HFFc6 (cell line): ENCODE results near the gene FSTL4. TPM values are rescaled to one million over a fixed set of nuclear protein-coding genes. Genes with fewer than 3 reads are reported as not detected.

Source experiments
- DNase-seq: peaks from one replicate; pipeline ENCODE4 v3.0.0-alpha.2; 2018
- H3K27ac Mint-ChIP-seq: 2 replicates; pipeline ENCODE4 v1.8.0; 2020; ENCODE audit warnings: mild to moderate bottlenecking, mixed read lengths
- H3K27me3 Mint-ChIP-seq: 2 replicates; pipeline ENCODE4 v1.8.0; 2021; ENCODE audit warnings: mild to moderate bottlenecking, moderate library complexity, mixed read lengths; ENCODE audit not compliant: insufficient read depth
- H3K36me3 Mint-ChIP-seq: 2 replicates; pipeline ENCODE4 v1.8.0; 2021; ENCODE audit warnings: low read depth, mixed read lengths
- H3K4me1 Mint-ChIP-seq: 2 replicates; pipeline ENCODE4 v1.8.0; 2020; ENCODE audit warnings: low read depth, mixed read lengths
- H3K4me3 Mint-ChIP-seq: 2 replicates; pipeline ENCODE4 v1.8.0; 2020; ENCODE audit warnings: mild to moderate bottlenecking, moderate library complexity, mixed read lengths
- H3K9me3 Mint-ChIP-seq: 2 replicates; pipeline ENCODE4 v1.8.0; 2020; ENCODE audit warnings: mild to moderate bottlenecking, mixed read lengths
- CTCF ChIP-seq: fragments of 200-600 bp; sonication (generic); IDR thresholded peaks from 2 replicates; pipeline ENCODE4 v1.5.0; 2021; ENCODE audit warnings: antibody characterized with exemption, mild to moderate bottlenecking
- total RNA-seq, 6 experiments: library from RNA; stranded (reverse); fragmentation: NEBNext Ultra II Directional; extraction: Animal tissue kit (Norgen Biotek cat#: 25700); gene quantifications; 2 replicates in 1 of 6; 3 replicates in 5 of 6; pipeline ENCODE4 v1.2.3, GENCODE V29; 2021

The FSTL4 gene
- total RNA-seq, 6 experiments from 2014 or later = not detected

- Mint-ChIP-seq H3K27me3 (peaks cover 16% of the 10 kb centered on the region), H3K36me3 (no peaks in the 10 kb centered on the region), H3K9me3 (no peaks in the 10 kb centered on the region), H3K4me1 (no peaks in the 10 kb centered on the region; the same call in 1 of the 2 replicates), H3K27ac (no peak overlapping the region), H3K4me3 (no peak overlapping the region)
- no peak for TF ChIP-seq CTCF
- no peak for DNase-seq
Measured at GRCh38 chr5:133284306-133284705, 328.0 kb downstream of the FSTL4 start.

- Mint-ChIP-seq H3K27ac (no peak overlapping the region), H3K9me3 (no peaks in the 10 kb centered on the region), H3K36me3 (no peaks in the 10 kb centered on the region), H3K27me3 (peaks cover 35% of the 10 kb centered on the region), H3K4me1 (no peaks in the 10 kb centered on the region), H3K4me3 (no peak overlapping the region)
- no peak for TF ChIP-seq CTCF
- DNase-seq = no peak
Measured at GRCh38 chr5:133278317-133278716, 334.0 kb downstream of the FSTL4 start.

- no peak for TF ChIP-seq CTCF
- DNase-seq = no peak
- no peak overlapping the region for H3K4me3 Mint-ChIP-seq
- H3K36me3 Mint-ChIP-seq = no peaks in the 10 kb centered on the region
- no peaks in the 10 kb centered on the region for H3K4me1 Mint-ChIP-seq
- peaks cover 35% of the 10 kb centered on the region for H3K27me3 Mint-ChIP-seq
- H3K9me3 Mint-ChIP-seq = no peaks in the 10 kb centered on the region
- no peak overlapping the region for H3K27ac Mint-ChIP-seq
Measured at GRCh38 chr5:133277744-133278143, 334.6 kb downstream of the FSTL4 start.

- DNase-seq = no peak
- no peaks in the 10 kb centered on the region for H3K9me3 Mint-ChIP-seq
- H3K27ac Mint-ChIP-seq = no peak overlapping the region
- H3K4me1 Mint-ChIP-seq = no peaks in the 10 kb centered on the region
- no peak overlapping the region for H3K4me3 Mint-ChIP-seq
- H3K27me3 Mint-ChIP-seq = peaks cover 38% of the 10 kb centered on the region
- no peak for TF ChIP-seq CTCF
- no peaks in the 10 kb centered on the region for H3K36me3 Mint-ChIP-seq
Measured at GRCh38 chr5:133276171-133276570, 336.2 kb downstream of the FSTL4 start.

GRCh38 chr5:133275631-133276030 is 336.7 kb downstream of the FSTL4 start:
- no peaks in the 10 kb centered on the region for H3K36me3 Mint-ChIP-seq
- H3K27me3 Mint-ChIP-seq = peaks cover 37% of the 10 kb centered on the region
- H3K4me3 Mint-ChIP-seq = no peak overlapping the region
- no peaks in the 10 kb centered on the region for H3K4me1 Mint-ChIP-seq
- TF ChIP-seq CTCF = no peak
- H3K27ac Mint-ChIP-seq = no peak overlapping the region
- H3K9me3 Mint-ChIP-seq = no peaks in the 10 kb centered on the region
- DNase-seq = no peak

- TF ChIP-seq CTCF = no peak
- Mint-ChIP-seq H3K27me3 (peaks cover 38% of the 10 kb centered on the region), H3K9me3 (no peaks in the 10 kb centered on the region), H3K4me1 (no peaks in the 10 kb centered on the region), H3K36me3 (no peaks in the 10 kb centered on the region), H3K4me3 (no peak overlapping the region), H3K27ac (no peak overlapping the region)
- no peak for DNase-seq
Measured at GRCh38 chr5:133274597-133274935, 337.8 kb downstream of the FSTL4 start.
